Natural killer cell (primary cell): ENCODE measurements around the gene OR2A25. TPM values are rescaled to one million over a fixed set of nuclear protein-coding genes. Genes with fewer than 3 reads are reported as not detected.

Experiments
- ATAC-seq, 3 donors: fragments of 150-1000 bp in 2 of 3; fragments of 200-7000 bp in 1 of 3; cut with Tn5 transposase; 1 replicate in 1 of 3; 2 replicates in 2 of 3; pipeline ENCODE4 v1.10.0; 2021; ENCODE audit warnings: mild to moderate bottlenecking in 2 of 3, moderate library complexity in 2 of 3
- DNase-seq, 2 donors: peaks; one replicate each; pipeline versions ENCODE4 v3.0.0 to v3.0.0-alpha.2; 2013 to 2021; ENCODE audit warnings: mixed read lengths in 1 of 2
- H3K27ac ChIP-seq: one replicate; pipeline ENCODE4 v1.5.1; 2013; ENCODE audit warnings: mild to moderate bottlenecking, low read length
- H3K27me3 ChIP-seq: one replicate; pipeline ENCODE4 v1.6.1; 2013; ENCODE audit warnings: low read length; ENCODE audit not compliant: control insufficient read depth, insufficient read depth
- H3K36me3 ChIP-seq: one replicate; pipeline ENCODE4 v1.6.1; 2013; ENCODE audit warnings: low read length; ENCODE audit not compliant: control insufficient read depth, insufficient read depth
- H3K4me1 ChIP-seq: one replicate; pipeline ENCODE4 v1.6.1; 2013; ENCODE audit warnings: low read length; ENCODE audit not compliant: control insufficient read depth, insufficient read depth
- H3K4me3 ChIP-seq: one replicate; pipeline ENCODE4 v1.5.1; 2013; ENCODE audit warnings: low read length
- H3K9me3 ChIP-seq: one replicate; pipeline ENCODE4 v1.6.1; 2013; ENCODE audit warnings: low read length; ENCODE audit not compliant: control insufficient read depth, insufficient read depth
- H3K27ac Mint-ChIP-seq, 2 donors: one replicate each; pipeline ENCODE4 v1.8.0; 2022; ENCODE audit warnings: mild to moderate bottlenecking in 2 of 2, mixed read lengths in 2 of 2, moderate library complexity in 1 of 2
- H3K27me3 Mint-ChIP-seq, 2 donors: one replicate each; pipeline ENCODE4 v1.8.0; 2022; ENCODE audit warnings: low read depth in 2 of 2, mixed read lengths in 2 of 2
- H3K36me3 Mint-ChIP-seq: one replicate; pipeline ENCODE4 v1.8.0; 2022; ENCODE audit warnings: mixed read lengths
- H3K4me1 Mint-ChIP-seq, 2 donors: one replicate each; pipeline ENCODE4 v1.8.0; 2022; ENCODE audit warnings: mixed read lengths in 2 of 2
- H3K4me3 Mint-ChIP-seq: one replicate; pipeline ENCODE4 v1.8.0; 2022; ENCODE audit warnings: mild to moderate bottlenecking, moderate library complexity, mixed read lengths
- H3K9me3 Mint-ChIP-seq, 2 donors: one replicate each; pipeline ENCODE4 v1.8.0; 2022; ENCODE audit warnings: mixed read lengths in 2 of 2
- WGBS: methylation state at CpG from one replicate; pipeline ENCODE4 v1.1.7; 2013; ENCODE audit warnings: missing lambda C conversion rate; ENCODE audit not compliant: insufficient coverage; 5-methylcytosine and 5-hydroxymethylcytosine counted together
- intact Hi-C: fragments of 100-400 bp; cut with micrococcal nuclease; formaldehyde crosslinking; loops from one replicate; pipeline ENCODE4 v1.14.2; 2022
- total RNA-seq, 4 donors: library from RNA; stranded (reverse); fragments of 120-200 nt in 1 of 4; gene quantifications; one replicate each; pipeline versions ENCODE4 v1.2.3 to v1.2.4, GENCODE V29; 2013 to 2022
- TF ChIP-seq, protein P1 (sequence below): fragments of 200-600 bp; IDR thresholded peaks from one replicate; pipeline ENCODE4 v1.8.0; 2022; ENCODE audit warnings: antibody characterized with exemption

OR2A25 gene
- total RNA-seq, 3 donors from 2014 or later (not counting 1 experiment from before 2014, with no cell fraction given), result not detected

DNA sequence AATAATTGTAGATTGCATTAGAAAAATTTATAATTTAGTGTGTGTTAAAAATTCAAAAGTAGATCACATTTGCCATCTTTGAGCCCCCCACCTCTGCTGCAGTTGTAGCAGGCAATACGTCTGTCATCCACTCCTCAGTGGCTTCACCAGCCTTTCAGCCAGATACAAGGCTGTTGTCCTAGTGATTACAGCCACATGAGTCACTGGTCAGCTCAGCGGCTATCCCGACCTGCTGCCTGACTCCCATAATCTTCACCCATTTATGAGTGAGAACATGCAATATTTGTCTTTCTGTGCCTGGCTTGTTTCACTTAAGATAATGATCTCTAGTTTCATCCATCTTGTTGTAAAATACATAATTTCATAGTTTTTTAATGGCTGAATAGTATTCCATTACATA is 11.7 kb upstream of the OR2A25 start:
- H3K4me3 Mint-ChIP-seq, result no peak overlapping the region
- Histone ChIP-seq H3K27ac (no peak overlapping the region), H3K27me3 (no peaks in the 10 kb centered on the region), H3K9me3 (no peaks in the 10 kb centered on the region), H3K36me3 (no peaks in the 10 kb centered on the region), H3K4me1 (no peaks in the 10 kb centered on the region), H3K4me3 (no peak overlapping the region)
- ATAC-seq, result no peak
- peaks cover 0 to 2% of the 10 kb centered on the region in 2 donors for H3K9me3 Mint-ChIP-seq
- no peak overlapping the region for H3K27ac Mint-ChIP-seq
- no peaks in the 10 kb centered on the region for H3K4me1 Mint-ChIP-seq
- intact Hi-C loops, result no loop called here
- TF ChIP-seq, protein P1, sequence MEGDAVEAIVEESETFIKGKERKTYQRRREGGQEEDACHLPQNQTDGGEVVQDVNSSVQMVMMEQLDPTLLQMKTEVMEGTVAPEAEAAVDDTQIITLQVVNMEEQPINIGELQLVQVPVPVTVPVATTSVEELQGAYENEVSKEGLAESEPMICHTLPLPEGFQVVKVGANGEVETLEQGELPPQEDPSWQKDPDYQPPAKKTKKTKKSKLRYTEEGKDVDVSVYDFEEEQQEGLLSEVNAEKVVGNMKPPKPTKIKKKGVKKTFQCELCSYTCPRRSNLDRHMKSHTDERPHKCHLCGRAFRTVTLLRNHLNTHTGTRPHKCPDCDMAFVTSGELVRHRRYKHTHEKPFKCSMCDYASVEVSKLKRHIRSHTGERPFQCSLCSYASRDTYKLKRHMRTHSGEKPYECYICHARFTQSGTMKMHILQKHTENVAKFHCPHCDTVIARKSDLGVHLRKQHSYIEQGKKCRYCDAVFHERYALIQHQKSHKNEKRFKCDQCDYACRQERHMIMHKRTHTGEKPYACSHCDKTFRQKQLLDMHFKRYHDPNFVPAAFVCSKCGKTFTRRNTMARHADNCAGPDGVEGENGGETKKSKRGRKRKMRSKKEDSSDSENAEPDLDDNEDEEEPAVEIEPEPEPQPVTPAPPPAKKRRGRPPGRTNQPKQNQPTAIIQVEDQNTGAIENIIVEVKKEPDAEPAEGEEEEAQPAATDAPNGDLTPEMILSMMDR, result no peak
- H3K27me3 Mint-ChIP-seq, result peaks cover 5 to 6% of the 10 kb centered on the region in 2 donors
- WGBS, result 95% methylated on average over 3 of the region's 3 CpGs
- no peaks in the 10 kb centered on the region for H3K36me3 Mint-ChIP-seq
- DNase-seq, result no peak

DNA sequence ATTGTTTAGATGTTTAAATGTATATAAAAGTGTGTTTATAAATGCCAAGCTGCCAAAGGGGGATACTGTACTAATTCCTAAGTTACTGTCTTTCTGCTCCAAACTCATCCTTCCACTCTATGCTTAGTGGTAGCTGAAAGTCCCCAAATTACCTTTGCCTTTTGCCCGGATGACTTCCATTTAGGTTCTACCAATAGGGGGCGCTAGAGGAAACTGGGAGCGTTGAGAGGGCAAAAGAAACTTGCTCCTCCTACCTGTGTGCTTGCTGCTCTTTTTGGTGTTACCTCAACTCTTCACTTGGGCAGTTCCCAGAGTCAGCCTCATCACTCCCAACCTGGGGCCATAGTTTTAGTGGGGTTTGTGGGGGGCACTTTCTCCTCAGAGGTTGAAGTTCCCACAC is 5.9 kb upstream of the OR2A25 start:
- Mint-ChIP-seq H3K27me3 (peaks cover 5 to 6% of the 10 kb centered on the region in 2 donors), H3K36me3 (no peaks in the 10 kb centered on the region), H3K9me3 (peaks cover 0 to 2% of the 10 kb centered on the region in 2 donors), H3K27ac (no peak overlapping the region), H3K4me1 (no peaks in the 10 kb centered on the region), H3K4me3 (no peak overlapping the region)
- TF ChIP-seq, protein P1, result no peak
- DNase-seq, result no peak
- no peaks in the 10 kb centered on the region for H3K4me1 ChIP-seq
- H3K27me3 ChIP-seq, result no peaks in the 10 kb centered on the region
- H3K4me3 ChIP-seq, result no peak overlapping the region
- no peak overlapping the region for H3K27ac ChIP-seq
- no peak for ATAC-seq
- no peaks in the 10 kb centered on the region for H3K36me3 ChIP-seq
- WGBS, result 39% methylated on average over 3 of the region's 3 CpGs
- intact Hi-C loops, result no loop called here
- no peaks in the 10 kb centered on the region for H3K9me3 ChIP-seq

DNA sequence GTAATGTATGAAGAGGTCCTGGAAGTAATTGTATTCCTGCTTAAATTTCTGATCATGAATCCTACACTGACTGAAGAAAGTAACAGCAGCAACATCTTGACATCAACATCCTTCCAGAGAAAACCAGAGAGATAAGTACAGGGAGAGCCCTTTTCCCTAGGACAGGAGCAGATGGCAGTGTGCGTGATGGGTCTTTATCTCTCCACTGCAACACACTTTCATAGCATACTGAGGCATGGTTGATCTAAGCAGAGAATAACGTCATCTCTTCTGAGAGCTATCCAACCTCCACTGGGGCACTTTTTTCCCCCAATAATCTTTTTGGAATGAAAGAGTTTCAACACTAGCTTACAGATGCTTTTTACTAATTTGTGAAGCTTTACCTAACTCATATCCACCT is 342 bp downstream of the OR2A25 start:
- H3K27ac Mint-ChIP-seq, result no peak overlapping the region
- H3K9me3 ChIP-seq, result no peaks in the 10 kb centered on the region
- H3K4me3 ChIP-seq, result no peak overlapping the region
- no peak overlapping the region for H3K27ac ChIP-seq
- no peaks in the 10 kb centered on the region for H3K27me3 Mint-ChIP-seq
- 93% methylated on average over 2 of the region's 2 CpGs for WGBS
- no peak overlapping the region for H3K4me3 Mint-ChIP-seq
- DNase-seq, result no peak
- no peaks in the 10 kb centered on the region for H3K4me1 ChIP-seq
- H3K27me3 ChIP-seq, result no peaks in the 10 kb centered on the region
- H3K36me3 ChIP-seq, result no peaks in the 10 kb centered on the region
- no peak for ATAC-seq
- H3K4me1 Mint-ChIP-seq, result no peaks in the 10 kb centered on the region
- H3K36me3 Mint-ChIP-seq, result no peaks in the 10 kb centered on the region
- intact Hi-C loops, result no loop called here
- no peaks in the 10 kb centered on the region for H3K9me3 Mint-ChIP-seq
- TF ChIP-seq, protein P1, result no peak

DNA sequence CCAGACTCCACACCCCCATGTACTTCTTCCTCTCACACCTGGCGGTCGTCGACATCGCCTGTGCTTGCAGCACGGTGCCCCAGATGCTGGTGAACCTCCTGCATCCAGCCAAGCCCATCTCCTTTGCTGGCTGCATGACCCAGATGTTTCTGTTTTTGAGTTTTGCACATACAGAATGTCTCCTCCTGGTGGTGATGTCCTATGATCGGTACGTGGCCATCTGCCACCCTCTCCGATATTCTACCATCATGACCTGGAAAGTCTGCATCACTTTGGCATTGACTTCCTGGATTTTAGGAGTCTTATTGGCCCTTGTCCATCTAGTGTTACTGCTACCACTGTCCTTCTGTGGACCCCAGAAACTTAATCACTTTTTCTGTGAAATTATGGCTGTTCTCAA is 4.8 kb downstream of the OR2A25 start:
- Mint-ChIP-seq H3K4me3 (no peak overlapping the region), H3K4me1 (no peaks in the 10 kb centered on the region), H3K27ac (no peak overlapping the region), H3K9me3 (peaks cover 0 to 2% of the 10 kb centered on the region in 2 donors), H3K36me3 (no peaks in the 10 kb centered on the region), H3K27me3 (no peaks in the 10 kb centered on the region)
- Histone ChIP-seq H3K27me3 (no peaks in the 10 kb centered on the region), H3K9me3 (no peaks in the 10 kb centered on the region), H3K27ac (no peak overlapping the region), H3K4me3 (no peak overlapping the region), H3K36me3 (no peaks in the 10 kb centered on the region), H3K4me1 (no peaks in the 10 kb centered on the region)
- no peak for ATAC-seq
- WGBS, result 94% methylated on average over 8 of the region's 8 CpGs
- no peak for DNase-seq
- TF ChIP-seq, protein P1, result no peak
- intact Hi-C loops, result no loop called here
